Upper lobe of left lung (tissue), 4 donors: ENCODE measurements around the gene BCAS2.

Source experiments
- CTCF ChIP-seq, 6 experiments: fragments of 450-650 bp in 4 of 6; fragments of 200-600 bp in 2 of 6; sonication (generic) in 2 of 6; IDR thresholded peaks; one replicate each; pipeline ENCODE4 v1.5.1; 2016 to 2019; ENCODE audit warnings: antibody characterized with exemption in 6 of 6
- EP300 ChIP-seq, 4 donors: sonication (generic); formaldehyde crosslinking; IDR thresholded peaks; one replicate each; pipeline ENCODE4 v1.5.1; 2017; ENCODE audit warnings: antibody characterized with exemption in 4 of 4, control low read depth in 2 of 4
- POLR2AphosphoS5 ChIP-seq, 2 donors: sonication (generic); formaldehyde crosslinking; IDR thresholded peaks; one replicate each; pipeline ENCODE4 v1.5.1; 2017; ENCODE audit warnings: antibody characterized with exemption in 2 of 2

GRCh38 chr1:114550336-114550735 lies 31.1 kb downstream of the BCAS2 start:
- TF ChIP-seq CTCF (IDR thresholded peaks at IDR 0.05) (no peak), POLR2AphosphoS5 (IDR thresholded peaks at IDR 0.05) (no peak), EP300 (IDR thresholded peaks at IDR 0.05) (no peak)
